HG03097 (cell line): ENCODE data around the gene GPATCH8.
"Not testable (repeated sequence)": the region's sequence is repeated elsewhere in the genome, so short reads cannot be mapped to it uniquely, and the experiment has no call there.

ENCODE experiments used
- ATAC-seq: cut with Tn5 transposase; IDR thresholded peaks from one replicate; pipeline ENCODE4 v1.9.1; 2021; ENCODE audit not compliant: unreplicated experiment, low FRiP score

GPATCH8 gene

DNA sequence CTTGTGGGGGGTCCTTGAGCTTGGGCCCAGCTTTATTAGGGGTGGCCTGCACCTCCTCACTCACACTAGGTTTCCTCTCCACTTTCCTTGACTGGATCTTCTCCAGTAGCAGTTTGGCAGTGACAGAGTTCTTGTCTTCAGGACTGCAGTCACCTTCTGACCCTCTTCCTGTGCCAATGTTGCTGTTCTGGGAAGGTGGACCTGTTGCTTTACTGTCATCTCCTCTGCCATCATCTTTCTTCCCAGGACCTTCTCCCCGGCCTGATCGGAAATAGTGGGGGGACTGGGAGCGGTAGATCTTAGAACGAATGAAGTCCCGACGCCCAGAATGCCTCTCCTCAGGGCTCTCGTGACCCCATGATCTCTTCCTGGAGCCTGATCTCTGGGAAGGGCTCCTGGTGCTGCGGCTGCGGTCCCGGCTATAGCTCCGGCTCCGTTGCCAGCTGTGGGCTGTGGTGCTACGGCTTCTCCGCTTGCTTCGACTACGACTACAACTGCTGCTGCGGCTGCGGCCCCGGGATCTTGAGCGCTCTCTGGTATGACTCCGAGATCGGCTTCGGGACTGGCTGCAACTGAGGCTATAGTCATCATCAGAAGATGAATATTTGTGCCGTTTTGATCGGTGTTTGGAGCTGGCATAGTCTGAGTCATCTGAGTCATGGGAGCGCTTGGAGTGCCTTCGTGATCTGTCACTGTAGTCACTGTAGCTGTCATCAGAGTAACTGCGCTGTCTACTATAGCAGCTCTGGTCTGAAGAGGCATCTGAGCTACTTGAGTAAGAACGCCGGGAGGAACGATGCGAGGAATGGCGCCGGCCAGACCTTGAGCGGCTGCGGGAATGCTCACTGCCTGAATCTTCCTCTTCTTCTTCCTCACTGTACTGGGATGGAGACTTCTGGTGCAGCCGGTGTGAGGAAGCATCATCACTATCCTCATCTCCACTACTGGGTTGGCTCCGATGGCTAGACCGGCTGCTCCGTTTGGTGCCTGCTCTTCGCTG lies 104.2 kb downstream of the GPATCH8 start:
- no peak for ATAC-seq

DNA sequence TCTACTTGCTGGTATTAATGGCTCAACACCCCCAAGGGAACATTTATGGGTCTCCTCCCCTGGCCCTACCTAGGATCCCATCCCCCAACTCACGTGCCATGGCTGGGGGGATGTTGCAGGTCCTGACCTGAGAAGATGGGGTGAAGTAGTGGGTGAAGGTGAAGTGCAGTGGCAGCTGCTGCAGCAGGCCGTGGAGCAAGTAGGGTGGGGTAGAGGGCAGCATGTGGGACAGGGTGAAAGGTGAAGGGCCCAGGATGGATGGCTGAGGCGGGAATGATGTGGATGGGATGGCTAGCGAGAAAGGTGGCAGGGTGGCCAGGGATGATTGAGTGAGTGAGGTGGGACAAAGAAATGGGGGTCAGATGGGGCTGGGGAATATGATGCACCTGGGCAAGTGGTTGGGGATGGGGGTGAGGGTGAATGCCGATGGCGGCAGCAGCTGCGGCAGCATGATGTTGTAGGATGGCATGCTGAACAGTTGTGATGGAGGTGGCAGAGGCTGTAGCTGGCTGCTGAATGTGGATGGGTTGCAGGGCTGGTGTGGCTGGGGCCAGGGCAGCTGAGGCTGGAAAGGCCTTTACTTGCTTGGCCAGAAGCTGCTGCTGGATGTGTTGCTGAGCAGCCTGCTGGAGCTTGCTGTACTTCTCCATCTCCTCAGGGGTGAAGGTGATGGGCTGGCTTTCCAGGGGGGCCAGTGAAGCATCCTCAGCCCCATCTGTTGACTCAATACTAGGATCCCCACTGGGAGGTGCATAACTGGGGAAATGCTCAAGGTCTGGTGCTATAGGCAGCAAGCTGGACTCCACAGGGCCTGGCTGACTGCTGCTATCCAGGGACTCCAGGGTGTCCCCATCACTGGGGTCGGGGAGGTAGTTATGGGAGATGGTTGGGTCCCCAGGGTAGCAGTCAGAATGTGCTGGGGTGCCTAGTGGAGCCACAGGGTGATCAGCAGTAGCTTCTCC lies 105.4 kb downstream of the GPATCH8 start:
- ATAC-seq: no peak

DNA sequence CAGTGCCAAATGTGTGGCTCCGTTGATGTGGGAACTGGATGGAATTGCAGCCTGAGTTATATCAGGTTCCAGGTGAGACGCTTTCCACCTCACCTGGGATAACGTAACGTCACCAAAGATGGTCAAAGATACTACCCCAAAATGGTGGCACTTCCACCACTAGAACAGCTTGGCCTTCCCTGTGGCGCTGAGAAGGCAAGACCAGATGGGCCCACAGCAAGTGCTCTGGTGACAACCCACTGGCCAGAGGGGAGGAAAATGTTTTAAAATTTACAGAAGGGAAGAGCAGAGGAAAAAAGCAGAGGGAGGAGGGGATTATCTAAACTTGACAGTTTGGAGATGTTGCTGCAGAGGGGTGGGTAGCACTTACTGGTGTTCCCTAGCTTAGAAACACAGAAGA lies 106.3 kb downstream of the GPATCH8 start:
- ATAC-seq: no peak

DNA sequence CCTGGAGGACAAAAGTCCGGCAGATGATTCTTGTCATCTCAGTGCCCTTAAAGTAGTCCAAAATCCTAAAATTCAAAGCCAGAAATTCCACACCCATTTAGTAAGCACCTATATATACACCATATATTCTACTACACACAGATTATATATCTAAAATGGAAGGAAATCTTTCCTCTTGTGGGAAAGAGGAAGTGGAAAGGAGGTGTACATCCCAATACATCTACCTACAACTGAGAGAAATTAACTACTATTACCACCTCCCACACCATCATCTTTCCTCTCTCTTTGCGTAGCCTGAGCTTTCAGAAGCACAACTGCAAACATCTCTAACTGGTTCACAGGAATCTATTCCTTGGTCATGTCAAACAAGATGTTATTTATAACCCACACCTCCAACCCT lies 108.4 kb downstream of the GPATCH8 start:
- ATAC-seq: no peak

DNA sequence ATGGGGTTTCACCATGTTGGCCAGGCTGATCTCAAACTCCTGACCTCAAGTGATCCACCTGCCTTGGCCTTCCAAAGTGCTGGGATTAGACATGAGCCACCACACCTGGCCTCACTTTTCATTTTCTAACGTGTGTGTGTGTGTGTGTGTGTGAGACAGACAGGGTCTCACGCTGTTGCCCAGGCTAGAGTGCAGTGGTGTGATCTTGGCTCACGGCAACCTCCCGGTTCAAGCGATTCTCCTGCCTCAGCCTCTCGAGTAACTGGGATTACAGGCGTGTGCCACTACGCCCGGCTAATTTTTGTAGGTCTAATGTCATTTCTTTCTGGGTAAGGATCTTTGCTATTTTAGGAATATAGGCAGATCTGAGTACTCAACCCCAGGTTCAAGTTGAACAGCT lies 109.1 kb downstream of the GPATCH8 start:
- not testable (repeated sequence) for ATAC-seq

DNA sequence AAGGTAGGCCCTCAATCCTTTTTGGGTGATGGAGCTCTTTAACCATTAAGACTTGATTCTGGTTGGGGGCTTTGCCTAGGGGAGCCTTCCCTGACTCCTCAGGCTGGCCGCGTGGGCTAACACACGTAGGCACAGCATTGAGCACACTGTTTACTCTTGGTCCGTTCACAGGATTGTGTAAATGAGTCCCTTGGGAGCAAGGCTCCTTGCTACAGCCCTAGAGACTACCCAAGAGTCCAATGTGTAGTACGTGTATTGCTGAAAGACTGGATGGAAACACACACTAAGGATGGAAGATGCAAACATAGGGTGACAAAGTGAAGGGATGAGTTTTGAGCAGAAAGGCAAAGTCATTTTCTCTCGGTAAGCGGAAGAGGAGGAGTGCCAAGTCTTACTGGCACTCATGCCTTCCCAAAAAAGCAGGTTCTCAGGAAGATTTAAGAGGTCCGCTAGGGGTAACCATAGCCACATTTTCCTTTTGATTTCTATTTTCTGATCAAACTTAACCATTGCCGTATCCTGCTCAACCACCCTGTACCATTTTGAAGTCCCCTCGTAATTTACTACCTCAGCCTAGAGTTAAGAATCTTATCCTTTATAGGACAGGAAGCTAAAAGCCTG lies 112.8 kb downstream of the GPATCH8 start:
- ATAC-seq: no peak

DNA sequence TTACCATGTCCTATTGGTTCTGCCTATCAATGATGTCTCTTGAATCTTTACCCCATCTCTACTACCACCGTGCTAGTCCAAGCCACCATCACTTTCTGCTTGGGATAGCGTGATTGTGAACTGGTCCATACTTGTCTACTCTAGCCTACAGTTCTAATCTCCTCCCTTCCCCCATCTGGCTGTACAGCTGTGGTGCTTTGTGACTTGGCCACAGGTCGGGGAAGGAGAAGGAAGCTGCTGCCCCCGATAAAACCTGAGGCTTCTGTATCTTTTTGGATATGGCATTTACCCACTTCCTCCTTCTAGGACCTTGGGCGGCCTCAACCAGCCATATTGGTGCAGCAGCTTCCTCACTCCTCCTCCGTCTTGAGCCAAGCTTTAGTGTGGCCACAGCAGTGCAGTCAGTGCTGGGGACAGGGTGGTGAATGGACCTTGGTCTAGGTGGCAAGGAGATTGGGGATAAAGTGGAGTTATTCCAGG lies 113.4 kb downstream of the GPATCH8 start:
- ATAC-seq: no peak

DNA sequence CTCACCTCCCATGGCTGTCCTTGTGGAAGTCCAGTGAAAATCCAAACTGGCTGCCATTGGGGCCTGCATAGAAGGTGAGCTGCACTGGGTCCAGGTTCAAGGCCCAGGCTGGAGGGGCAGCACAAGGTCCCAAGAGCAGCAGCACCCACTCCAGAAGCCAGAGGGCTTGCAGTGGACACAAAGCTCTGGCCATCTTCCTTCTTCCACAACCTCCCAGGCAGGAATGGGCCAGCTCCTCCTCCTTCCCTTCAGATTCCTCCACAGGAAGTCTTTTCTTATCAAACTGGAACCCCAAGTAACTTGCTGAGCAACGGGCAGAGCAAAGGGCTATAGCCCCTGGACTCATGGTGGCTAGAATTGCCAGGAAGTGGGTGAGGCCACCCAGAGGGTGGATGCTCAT lies 113.9 kb downstream of the GPATCH8 start, which contains the start of gene ITGA2B:
TSS of gene ITGA2B (minus strand) at position 369 of the 400 bp plus-strand sequence. CDS start at position 193, 176 bp downstream.
- ATAC-seq: no peak

DNA sequence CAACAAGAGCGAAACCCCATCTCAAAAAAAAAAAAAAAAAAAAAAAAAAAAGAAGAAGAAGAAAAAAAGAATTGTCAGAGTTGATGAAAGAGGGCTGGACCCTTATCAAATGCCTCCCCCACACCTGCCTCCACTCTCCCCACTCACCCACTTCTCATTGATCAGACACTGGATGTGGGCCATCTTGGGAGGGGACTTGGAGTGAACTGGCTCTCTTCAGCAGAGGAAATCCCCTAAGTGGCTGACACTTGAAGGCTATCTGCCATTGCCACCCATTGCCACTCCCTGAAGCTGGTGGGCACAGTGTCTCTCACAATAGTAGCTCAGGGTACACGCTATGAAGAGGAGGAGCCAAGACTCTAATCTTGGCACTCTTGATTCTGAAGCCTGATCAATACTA lies 115.4 kb downstream of the GPATCH8 start:
- no peak for ATAC-seq

DNA sequence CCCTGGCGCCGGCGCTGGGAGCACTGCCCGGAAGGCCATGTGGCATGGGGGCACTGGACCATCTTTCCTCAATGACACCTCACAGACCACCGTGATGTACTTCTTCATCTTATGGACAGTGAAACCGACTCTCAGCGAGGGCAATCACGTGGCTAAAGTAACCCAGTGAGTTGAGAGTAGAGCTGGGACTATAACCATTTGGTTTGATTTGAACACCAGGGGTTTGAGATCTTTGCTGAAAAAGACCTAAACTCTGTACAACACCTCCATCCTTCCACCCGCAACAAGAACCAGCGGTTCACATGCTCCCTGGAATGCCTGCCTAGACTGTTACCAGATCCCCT lies 117.1 kb downstream of the GPATCH8 start:
- ATAC-seq: no peak

DNA sequence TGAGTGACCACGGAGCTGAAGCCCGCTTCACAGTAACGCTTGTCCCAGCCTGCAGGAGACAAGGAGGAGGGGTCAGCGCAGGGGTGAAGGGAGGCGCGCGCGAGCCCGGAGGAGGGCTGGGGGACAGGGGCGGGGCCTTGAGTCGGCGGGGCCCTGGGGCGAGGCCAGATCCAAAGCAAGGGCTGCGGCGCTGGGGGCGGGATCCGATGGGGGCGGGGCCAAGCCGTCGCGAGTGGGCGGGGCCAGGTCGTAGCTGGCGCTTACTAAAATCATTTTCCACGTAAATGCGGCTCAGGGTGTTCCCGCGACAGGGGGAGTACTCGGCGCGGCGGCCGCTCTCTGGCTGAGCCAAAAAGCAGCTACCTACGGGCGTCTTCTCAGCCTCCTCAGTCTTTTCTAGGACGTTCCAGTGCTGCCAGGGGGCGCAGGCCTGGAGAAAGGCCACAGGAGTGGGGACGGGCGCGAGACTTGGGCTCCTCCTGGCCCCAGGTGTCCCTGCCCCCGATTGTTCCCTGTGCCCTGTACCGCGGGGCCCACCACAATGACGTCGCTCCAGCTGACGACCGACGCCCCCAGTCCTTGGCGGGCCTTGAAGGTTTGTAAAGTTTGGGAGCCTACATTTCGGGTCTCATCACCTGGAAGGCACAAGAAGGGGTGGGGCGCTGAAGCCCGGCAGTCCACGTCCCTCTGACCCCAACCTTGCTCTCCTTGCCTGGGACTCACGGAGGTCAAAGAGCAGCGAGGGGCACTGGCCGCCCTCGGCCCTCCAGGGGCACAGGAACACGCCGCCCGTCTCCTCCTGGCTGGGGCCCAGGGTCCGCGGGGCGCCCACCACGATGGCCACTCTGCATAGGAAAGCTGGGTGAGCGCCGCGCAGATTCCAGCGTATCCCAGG lies 117.7 kb downstream of the GPATCH8 start:
- no peak for ATAC-seq

DNA sequence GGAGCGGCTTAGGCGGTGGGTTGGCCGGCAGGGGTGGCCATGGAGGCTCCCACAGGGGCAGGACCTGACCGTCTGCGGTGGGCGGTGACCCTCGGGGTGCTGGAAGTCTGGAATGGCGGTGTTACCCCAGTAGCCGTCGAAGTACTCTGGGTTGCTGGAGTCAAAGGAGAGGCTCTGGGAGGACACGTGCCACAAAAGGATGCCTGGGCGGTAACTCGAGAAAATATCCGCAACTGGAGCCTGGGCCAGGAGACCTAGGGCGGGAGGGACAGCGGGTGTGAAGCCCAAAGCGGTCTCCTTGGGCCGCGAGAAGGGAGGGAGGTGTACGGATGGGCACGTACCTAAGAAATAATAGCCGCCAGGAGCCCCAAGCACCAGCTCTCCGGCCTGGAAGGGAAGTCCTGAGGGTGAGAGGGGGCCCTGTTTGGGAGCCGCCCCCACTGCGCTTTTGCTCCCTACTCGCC lies 118.4 kb downstream of the GPATCH8 start:
- ATAC-seq: no peak

DNA sequence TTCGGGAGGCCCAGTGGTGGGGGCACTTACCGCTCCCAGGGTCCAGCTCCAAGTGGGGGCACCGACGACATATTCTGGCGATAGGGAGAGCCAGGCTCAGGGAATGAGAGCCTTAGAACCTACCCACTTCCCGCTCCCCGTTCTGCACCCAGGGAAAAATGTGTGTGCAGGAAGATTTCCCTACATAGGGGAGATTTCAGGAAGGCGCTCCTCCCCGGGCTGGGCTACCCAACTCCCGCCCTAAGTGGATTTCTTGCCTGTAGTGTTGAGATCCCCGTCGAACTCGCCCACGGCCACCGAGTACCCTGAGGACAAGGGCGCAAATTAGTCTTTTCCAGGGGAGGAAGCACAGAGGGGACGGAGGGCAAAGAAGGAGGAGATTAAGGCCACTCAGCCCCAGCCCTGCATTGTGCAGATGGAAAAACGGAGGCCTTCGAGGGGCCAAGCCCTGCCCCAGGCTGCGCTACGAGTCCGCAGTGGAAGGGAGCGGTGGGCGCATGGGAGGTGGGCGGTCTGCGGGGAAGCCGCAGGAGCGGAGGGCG lies 118.9 kb downstream of the GPATCH8 start:
- no peak for ATAC-seq

DNA sequence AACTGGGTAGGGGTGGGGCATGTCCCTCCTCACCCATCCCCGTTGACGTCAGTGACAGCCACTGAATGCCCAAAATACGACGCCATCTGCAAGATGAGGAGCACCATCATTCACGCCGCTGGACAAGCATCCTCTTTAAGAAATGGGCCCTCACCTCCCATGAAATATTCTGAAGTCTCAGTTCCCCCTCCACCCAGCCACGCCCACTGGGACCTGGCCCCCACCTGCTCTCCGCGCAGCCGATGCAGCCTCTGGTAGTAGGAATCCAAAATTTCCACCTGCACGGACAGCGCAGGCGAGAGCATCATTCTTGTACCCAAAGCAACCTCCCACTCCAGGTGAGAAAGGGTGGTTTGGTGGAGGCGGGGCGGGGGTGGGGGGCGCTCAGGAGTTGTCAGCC lies 119.3 kb downstream of the GPATCH8 start:
- no peak for ATAC-seq

DNA sequence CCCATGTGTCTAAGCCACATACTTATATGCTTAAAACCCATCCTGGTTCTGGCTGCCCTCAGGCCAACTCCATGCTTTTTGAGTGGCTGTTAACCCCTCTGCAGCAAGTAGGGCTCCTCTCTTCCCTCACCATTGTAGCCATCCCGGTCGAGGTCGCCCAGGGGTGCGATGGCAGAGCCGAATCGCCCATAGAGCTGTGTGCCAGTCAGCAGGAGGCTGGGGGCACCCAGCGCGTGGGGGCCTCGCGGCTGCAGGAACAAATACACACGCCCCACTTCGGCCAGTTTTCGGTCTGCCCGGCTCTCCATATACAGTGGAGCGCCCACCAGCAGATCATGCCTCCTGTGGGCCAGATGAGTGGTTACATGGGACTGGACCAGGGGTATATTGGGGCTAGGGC lies 119.8 kb downstream of the GPATCH8 start:
- no peak for ATAC-seq

DNA sequence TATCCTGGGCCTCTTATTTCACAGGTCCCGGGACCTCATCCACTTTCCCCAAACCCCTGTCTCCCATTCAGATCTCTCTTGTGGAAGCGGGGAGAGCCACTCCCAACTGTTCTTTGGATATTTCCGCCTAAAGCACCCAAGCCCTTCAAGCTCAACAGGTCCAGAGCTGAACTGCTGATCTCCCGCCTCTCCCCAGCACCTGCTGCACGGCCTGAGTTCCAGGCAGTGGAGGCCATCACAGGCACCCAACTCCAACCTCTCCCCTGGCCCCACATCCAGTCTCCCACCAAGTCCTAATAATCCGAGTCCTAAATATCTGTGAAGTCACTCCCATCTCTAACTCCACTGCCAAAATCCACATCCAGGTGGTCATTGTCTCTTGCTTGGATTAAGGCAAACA lies 120.3 kb downstream of the GPATCH8 start:
- ATAC-seq: no peak

DNA sequence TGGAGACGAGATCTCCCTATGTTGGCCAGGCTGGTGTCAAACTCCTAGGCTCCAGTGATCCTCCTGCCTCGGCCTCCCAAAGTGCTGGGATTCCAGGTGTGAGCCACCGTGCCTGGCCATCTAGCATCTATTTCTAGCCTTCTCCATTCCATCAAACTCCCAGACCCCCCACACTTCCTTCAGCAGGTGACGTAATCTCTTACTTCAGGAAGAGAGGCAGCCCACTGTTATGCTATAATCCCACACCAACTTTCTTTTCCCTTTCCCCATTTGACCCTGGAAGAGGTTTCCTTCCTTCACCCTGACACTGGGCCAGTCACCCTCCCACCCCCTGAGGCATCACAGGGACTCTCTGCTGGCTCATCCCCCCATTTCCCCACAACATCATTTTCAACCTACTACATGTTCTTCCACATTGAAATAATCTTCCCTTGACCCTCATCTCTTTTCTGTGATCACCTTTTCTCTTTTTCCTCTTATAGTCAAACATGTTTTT lies 121.3 kb downstream of the GPATCH8 start:
- no peak for ATAC-seq

DNA sequence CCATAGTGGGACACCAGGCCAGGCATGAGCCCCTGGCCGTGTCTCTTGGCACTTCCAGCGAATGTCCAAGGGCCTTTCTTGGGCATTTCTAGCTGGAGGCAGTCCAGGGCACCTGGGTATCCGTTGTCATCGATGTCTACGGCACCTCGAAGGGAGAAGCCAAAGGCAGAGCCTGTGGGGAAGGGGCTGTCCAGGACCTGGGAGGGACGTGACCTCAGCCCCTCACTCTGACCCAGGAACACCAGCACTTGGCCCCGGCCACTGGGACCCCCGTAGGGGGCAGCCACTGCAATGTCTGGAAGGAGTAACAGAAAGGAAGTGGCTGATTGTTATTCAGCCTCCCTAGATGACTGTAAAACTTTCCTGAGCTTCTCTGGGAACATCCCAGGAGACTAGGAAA lies 122.4 kb downstream of the GPATCH8 start:
- no peak for ATAC-seq

DNA sequence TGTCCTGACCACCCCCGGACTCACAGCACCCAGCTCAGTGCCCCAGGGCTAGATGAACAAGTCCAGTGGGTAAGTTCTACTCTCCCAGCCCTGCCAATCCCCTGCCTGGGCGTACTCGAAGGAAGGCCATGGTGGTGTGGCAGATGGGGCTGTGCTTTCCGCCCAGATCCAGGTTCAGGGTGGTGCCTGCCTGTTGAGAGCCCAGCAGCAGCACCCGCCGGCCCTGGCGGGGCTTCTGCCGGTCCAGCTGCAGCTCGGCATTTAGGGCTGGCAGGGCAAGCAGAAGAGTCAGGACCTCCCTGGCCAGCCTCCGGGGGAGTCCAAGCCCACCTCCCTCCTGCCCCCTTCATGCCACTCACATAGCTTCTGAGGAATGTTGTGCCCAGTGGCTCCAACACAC lies 123.3 kb downstream of the GPATCH8 start:
- ATAC-seq: no peak
